ENCODE measurements around the gene PLCD3.
A peak's percentile ranks its signal among the peaks of the same experiment; 100 is the strongest.

The PLCD3 gene

GRCh38 chr17:45160447-45161287 lies 28.4 kb upstream of the PLCD3 start:
- TF ChIP-seq CTCF (conservative IDR thresholded peaks at IDR 0.05; ENCODE audit: low read length): peak; percentile 22; the same call in 1 of the 2 replicates
- peak; percentile 75 for DNase-seq (ENCODE audit: low read depth)
- peak overlapping the region; percentile 95 for H3K4me3 ChIP-seq (ENCODE audit: low read length)

GRCh38 chr17:45156242-45156641 lies 23.9 kb upstream of the PLCD3 start:
- no peak overlapping the region for H3K4me3 ChIP-seq (ENCODE audit: low read length)
- TF ChIP-seq CTCF (conservative IDR thresholded peaks at IDR 0.05; ENCODE audit: low read length): no peak
- no peak for DNase-seq (ENCODE audit: low read depth)

GRCh38 chr17:45155483-45155882 lies 23.2 kb upstream of the PLCD3 start:
- H3K4me3 ChIP-seq (ENCODE audit: low read length): no peak overlapping the region
- DNase-seq (ENCODE audit: low read depth): no peak
- no peak for TF ChIP-seq CTCF (conservative IDR thresholded peaks at IDR 0.05; ENCODE audit: low read length)

- DNase-seq (ENCODE audit: low read depth): no peak
- no peak overlapping the region for H3K4me3 ChIP-seq (ENCODE audit: low read length)
- no peak for TF ChIP-seq CTCF (conservative IDR thresholded peaks at IDR 0.05; ENCODE audit: low read length)
These were observed 22.7 kb upstream of the PLCD3 start for GRCh38 chr17:45155029-45155428.

GRCh38 chr17:45150911-45151809 lies 18.8 kb upstream of the PLCD3 start:
- H3K4me3 ChIP-seq (ENCODE audit: low read length): peak overlapping the region; percentile 99
- no peak for TF ChIP-seq CTCF (conservative IDR thresholded peaks at IDR 0.05; ENCODE audit: low read length)

GRCh38 chr17:45149669-45150664 lies 17.7 kb upstream of the PLCD3 start:
- DNase-seq (ENCODE audit: low read depth): peak; percentile 61
- peak overlapping the region; percentile 99 for H3K4me3 ChIP-seq (ENCODE audit: low read length)
- no peak for TF ChIP-seq CTCF (conservative IDR thresholded peaks at IDR 0.05; ENCODE audit: low read length)

More at GRCh38 chr17:45150911-45151809, 18.8 kb upstream of the PLCD3 start:
- DNase-seq (ENCODE audit: low read depth): no peak
